PC-9 (cell line): Measurements from ENCODE around the gene FAM149A. TPM values are rescaled to one million over a fixed set of nuclear protein-coding genes. Genes with fewer than 3 reads are reported as not detected.
A peak's percentile ranks its signal among the peaks of the same experiment; 100 is the strongest.

Experiments
- BruUV-seq: library from RNA; stranded (reverse); fragments of 400-500 nt; replicated peaks from 2 replicates; lab custom pipeline; 2021; lab: Mats Ljungman, UMichigan
- CTCF ChIA-PET: fragments of 300-600 bp; sonication (Branson Sonifier 250); formaldehyde crosslinking; loops from one replicate; lab custom pipeline; 2022; ENCODE audit warnings: antibody characterized with exemption; lab: Charles Lee
- POLR2A ChIA-PET: fragments of 300-600 bp; sonication (Branson Sonifier 250); formaldehyde crosslinking; loops from one replicate; lab custom pipeline; 2022; ENCODE audit warnings: antibody characterized with exemption; ENCODE audit not compliant: unreplicated experiment; lab: Charles Lee
- DNase-seq, 2 experiments: peaks; one replicate each; pipeline versions ENCODE4 v3.0.0 to v3.0.0-alpha.2; 2015 to 2022; ENCODE audit warnings: mixed read lengths in 1 of 2
- H2AFZ ChIP-seq: fragments of 200-600 bp; sonication (generic); 2 replicates; pipeline ENCODE4 v1.8.1; 2017; ENCODE audit warnings: antibody characterized with exemption
- H3F3A ChIP-seq: fragments of 200-600 bp; sonication (generic); 2 replicates; pipeline ENCODE4 v1.8.1; 2017; ENCODE audit warnings: antibody characterized with exemption, mild to moderate bottlenecking, low read depth; ENCODE audit not compliant: insufficient read depth
- H3K27ac ChIP-seq: fragments of 200-600 bp; sonication (generic); 2 replicates; pipeline ENCODE4 v1.6.1; 2016; ENCODE audit warnings: mixed run types
- H3K27me3 ChIP-seq: fragments of 200-600 bp; sonication (generic); 2 replicates; pipeline ENCODE4 v1.6.1; 2016; ENCODE audit warnings: low read depth, mixed run types; ENCODE audit not compliant: insufficient read depth
- H3K36me3 ChIP-seq: fragments of 200-600 bp; sonication (generic); 2 replicates; pipeline ENCODE4 v1.6.1; 2016; ENCODE audit warnings: low read depth, mixed run types
- H3K4me1 ChIP-seq: fragments of 200-600 bp; sonication (generic); replicated peaks from 2 replicates; pipeline ENCODE4 v1.6.1; 2016; ENCODE audit warnings: mixed run types; ENCODE audit not compliant: insufficient read depth
- H3K4me2 ChIP-seq: fragments of 200-600 bp; sonication (generic); 2 replicates; pipeline ENCODE4 v1.6.1; 2017; ENCODE audit warnings: mixed run types
- H3K4me3 ChIP-seq: fragments of 200-600 bp; sonication (generic); 2 replicates; pipeline ENCODE4 v1.6.1; 2016; ENCODE audit warnings: mixed run types
- H3K79me2 ChIP-seq: fragments of 200-600 bp; sonication (generic); 2 replicates; pipeline ENCODE4 v1.6.1; 2017; ENCODE audit warnings: low read depth, mixed run types
- H3K9me2 ChIP-seq: fragments of 200-600 bp; sonication (generic); 2 replicates; pipeline ENCODE4 v1.8.1; 2017; ENCODE audit warnings: mild to moderate bottlenecking; ENCODE audit not compliant: insufficient read depth
- H3K9me3 ChIP-seq: fragments of 200-600 bp; sonication (generic); 2 replicates; pipeline ENCODE4 v1.8.1; 2016; ENCODE audit warnings: low read depth; ENCODE audit not compliant: insufficient read depth
- H4K20me1 ChIP-seq: fragments of 200-600 bp; sonication (generic); 2 replicates; pipeline ENCODE4 v1.8.1; 2017; ENCODE audit not compliant: insufficient read depth
- CTCF ChIP-seq: fragments of 200-600 bp; sonication (generic); conservative IDR thresholded peaks from 2 replicates; pipeline ENCODE4 v1.6.1; 2017; ENCODE audit warnings: mixed run types, antibody characterized with exemption, mild to moderate bottlenecking, moderate library complexity
- EZH2 ChIP-seq: fragments of 200-600 bp; sonication (generic); IDR thresholded peaks from 2 replicates; pipeline ENCODE4 v1.8.0; 2017; ENCODE audit warnings: antibody characterized with exemption, low read depth
- intact Hi-C: fragments of 100-400 bp; cut with micrococcal nuclease; formaldehyde crosslinking; loops from one replicate; pipeline ENCODE4 v1.10.0; 2022; ENCODE audit not compliant: unreplicated experiment
- total RNA-seq: library from RNA; stranded (reverse); gene quantifications from 2 replicates; pipeline ENCODE4 v1.2.3, GENCODE V29; 2021

The FAM149A gene
- total RNA-seq, 1 experiment from 2014 or later = 0.26 TPM

GRCh38 chr4:186144946-186145569, 40.6 kb downstream of the FAM149A start:
- TF ChIP-seq CTCF (no peak), EZH2 (no peak)
- Histone ChIP-seq H3F3A (no peaks in the 10 kb centered on the region), H3K9me3 (no peaks in the 10 kb centered on the region), H3K4me2 (peak overlapping the region; percentile 69), H3K79me2 (no peaks in the 10 kb centered on the region), H4K20me1 (no peaks in the 10 kb centered on the region), H3K36me3 (no peaks in the 10 kb centered on the region), H3K27me3 (peaks cover 14% of the 10 kb centered on the region), H2AFZ (no peak overlapping the region), H3K4me1 (no peaks in the 10 kb centered on the region), H3K4me3 (peak overlapping the region; percentile 45; the same call in 1 of the 2 replicates), H3K27ac (no peak overlapping the region), H3K9me2 (no peaks in the 10 kb centered on the region)
- BruUV-seq = no TSS peak
- intact Hi-C loops = no loop called here
- CTCF ChIA-PET = no interaction called here
- peak in 1 of 2 experiments; percentile 32 for DNase-seq
- POLR2A ChIA-PET = no interaction called here

GRCh38 chr4:186146458-186146857, 42.0 kb downstream of the FAM149A start:
- intact Hi-C loops = no loop called here
- POLR2A ChIA-PET = no interaction called here
- TF ChIP-seq CTCF = no peak
- no peak for TF ChIP-seq EZH2

GRCh38 chr4:186148336-186148975, 44.0 kb downstream of the FAM149A start:
- Histone ChIP-seq H3K9me2 (no peaks in the 10 kb centered on the region), H3F3A (no peaks in the 10 kb centered on the region), H3K4me2 (no peak overlapping the region), H3K36me3 (no peaks in the 10 kb centered on the region), H3K9me3 (no peaks in the 10 kb centered on the region), H4K20me1 (no peaks in the 10 kb centered on the region), H3K27ac (no peak overlapping the region), H3K79me2 (no peaks in the 10 kb centered on the region), H3K27me3 (peaks cover 14% of the 10 kb centered on the region), H3K4me1 (no peaks in the 10 kb centered on the region), H3K4me3 (no peak overlapping the region), H2AFZ (no peak overlapping the region)
- intact Hi-C loops = no loop called here
- DNase-seq = no peak
- TF ChIP-seq EZH2 (no peak), CTCF (no peak)
- ChIA-PET CTCF (no interaction called here), POLR2A (no interaction called here)
- no TSS peak for BruUV-seq

More at GRCh38 chr4:186146458-186146857, 42.0 kb downstream of the FAM149A start:
- Histone ChIP-seq H4K20me1 (no peaks in the 10 kb centered on the region), H3K4me2 (no peak overlapping the region), H3K9me2 (no peaks in the 10 kb centered on the region), H3K4me3 (no peak overlapping the region), H3K36me3 (no peaks in the 10 kb centered on the region), H3K27me3 (peaks cover 14% of the 10 kb centered on the region), H3K9me3 (no peaks in the 10 kb centered on the region), H2AFZ (no peak overlapping the region), H3K27ac (no peak overlapping the region), H3K79me2 (no peaks in the 10 kb centered on the region), H3F3A (no peaks in the 10 kb centered on the region), H3K4me1 (no peaks in the 10 kb centered on the region)
- BruUV-seq = no TSS peak
- CTCF ChIA-PET = no interaction called here
- DNase-seq = no peak
